UCSD-AML1 (cell line): ENCODE data around the gene LUZP2.

Source experiments
- DNase-seq: peaks from one replicate; lab custom pipeline; 2025; ENCODE audit not compliant: unreplicated experiment; lab: John Stamatoyannopoulos, UW

Gene LUZP2

GRCh38 chr11:24628224-24628776 lies 131.4 kb downstream of the LUZP2 start:
- DNase-seq, result no peak

DNA sequence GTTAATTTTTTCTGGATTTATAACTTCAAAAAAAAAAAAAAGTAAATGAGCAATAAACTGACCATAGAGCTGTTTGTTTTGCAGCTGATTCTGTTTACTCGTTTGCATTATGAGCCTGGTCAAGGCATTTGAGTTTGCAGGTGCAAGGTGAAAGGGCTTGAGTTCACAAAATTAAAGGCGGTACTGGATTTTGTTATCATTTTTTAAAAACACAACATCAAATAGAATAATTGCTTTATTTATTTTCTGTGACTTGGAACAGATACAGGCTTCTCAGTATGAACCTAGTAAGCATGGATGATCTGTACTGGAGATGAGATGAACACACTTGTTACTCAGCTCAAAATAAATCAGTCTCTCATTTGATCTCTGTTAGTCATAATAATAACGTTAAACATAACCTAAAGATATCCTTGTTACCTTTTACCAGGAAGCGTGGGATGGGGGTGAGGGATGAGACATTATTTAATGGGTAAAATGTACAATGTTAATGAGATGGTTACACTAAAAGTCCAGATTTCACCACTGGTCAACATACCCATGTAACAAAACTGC lies 137.8 kb downstream of the LUZP2 start:
- DNase-seq, result no peak

- no peak for DNase-seq
These were observed 138.9 kb downstream of the LUZP2 start for GRCh38 chr11:24635588-24636290.

DNA sequence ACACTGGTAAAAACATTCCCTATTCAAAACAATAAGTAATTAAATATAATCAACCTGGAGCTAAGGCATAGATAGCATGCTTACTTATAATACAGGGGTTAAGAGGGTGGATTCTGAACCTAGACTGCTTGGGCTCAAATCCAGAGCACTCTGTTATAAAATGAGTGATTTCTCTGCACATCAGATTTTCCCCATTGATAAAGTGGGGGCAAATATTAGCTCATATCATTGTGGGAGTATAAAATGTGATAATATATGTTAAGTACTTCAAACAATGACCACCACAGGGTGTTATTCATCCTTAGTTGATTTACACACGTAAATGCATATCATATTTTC lies 139.4 kb downstream of the LUZP2 start:
- DNase-seq, result no peak

DNA sequence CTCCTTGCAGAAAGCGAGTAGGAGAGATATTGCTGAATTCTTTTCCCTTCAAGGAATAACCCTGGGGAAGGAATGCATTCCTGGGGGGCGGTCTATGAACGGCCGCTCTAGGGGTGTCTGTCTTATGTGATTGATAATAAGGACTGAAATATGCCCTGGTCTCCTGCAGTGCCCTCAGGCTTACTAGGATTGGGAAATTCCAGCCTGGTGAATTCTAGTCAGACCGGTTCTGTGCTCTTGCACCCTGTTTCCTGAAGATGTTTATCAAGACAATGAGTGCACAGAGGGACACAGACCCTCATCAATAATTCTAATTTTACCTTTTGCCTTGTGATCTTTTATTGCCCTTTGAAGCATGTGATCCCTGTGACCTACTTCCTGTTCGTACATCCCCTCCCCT lies 140.7 kb downstream of the LUZP2 start:
- no peak for DNase-seq

GRCh38 chr11:24642648-24643047 lies 145.8 kb downstream of the LUZP2 start:
- DNase-seq, result no peak

DNA sequence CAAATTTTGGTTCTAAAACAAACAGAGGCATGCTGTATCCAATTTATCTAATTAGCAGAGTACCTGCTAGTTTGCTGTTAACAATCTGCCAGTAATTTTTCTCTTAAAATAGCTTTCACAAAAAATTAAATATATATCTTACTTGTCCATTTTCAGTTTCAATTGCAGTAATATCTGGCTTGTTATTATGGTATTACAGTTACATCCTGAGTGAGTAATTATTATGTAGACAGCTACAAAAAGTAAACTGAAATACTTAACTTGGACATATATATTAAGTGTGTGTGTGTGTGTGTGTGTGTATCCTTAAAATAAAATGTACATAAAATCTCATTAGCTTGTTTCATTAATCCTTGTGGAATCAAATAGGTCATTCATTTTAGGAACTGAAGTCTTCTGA lies 148.7 kb downstream of the LUZP2 start:
- DNase-seq, result no peak

- no peak for DNase-seq
These were observed 155.0 kb downstream of the LUZP2 start for GRCh38 chr11:24651873-24652272.

DNA sequence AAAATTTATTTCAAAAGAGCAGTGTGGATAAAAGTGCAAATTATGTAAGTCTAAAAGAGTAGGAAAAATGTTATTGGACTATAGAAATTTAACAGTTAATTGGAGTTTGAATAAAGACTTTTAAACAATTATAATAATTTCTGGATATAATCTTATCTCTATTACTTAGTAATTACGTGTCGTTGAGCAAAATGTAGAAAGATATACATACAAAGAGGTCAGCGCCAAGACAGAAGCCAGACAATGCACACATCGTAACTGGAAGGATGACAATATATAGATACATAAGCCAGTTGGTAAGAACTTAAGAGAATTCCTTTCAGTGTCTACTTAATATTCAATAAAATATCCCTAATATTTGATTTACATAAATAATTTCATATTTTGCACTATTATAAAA lies 157.0 kb downstream of the LUZP2 start:
- no peak for DNase-seq

DNA sequence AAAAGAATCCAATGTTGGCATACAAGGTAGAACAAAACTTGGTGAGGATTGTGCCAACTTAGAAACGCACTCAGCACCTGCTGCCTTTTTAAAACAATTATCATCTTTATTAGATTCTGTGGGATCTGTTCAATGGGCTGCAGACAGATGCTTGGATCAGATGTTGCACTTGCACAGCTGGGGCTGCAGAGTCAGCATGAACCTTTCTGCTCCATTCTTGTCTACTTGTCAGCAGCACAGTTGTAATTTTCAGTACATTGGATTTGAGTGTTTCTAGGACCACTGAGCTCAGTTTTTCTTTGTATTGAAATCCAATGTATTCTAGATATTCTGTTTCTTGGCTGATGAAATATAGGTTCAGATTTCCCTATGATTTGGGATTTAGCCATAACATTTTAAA lies 164.5 kb downstream of the LUZP2 start:
- no peak for DNase-seq

DNA sequence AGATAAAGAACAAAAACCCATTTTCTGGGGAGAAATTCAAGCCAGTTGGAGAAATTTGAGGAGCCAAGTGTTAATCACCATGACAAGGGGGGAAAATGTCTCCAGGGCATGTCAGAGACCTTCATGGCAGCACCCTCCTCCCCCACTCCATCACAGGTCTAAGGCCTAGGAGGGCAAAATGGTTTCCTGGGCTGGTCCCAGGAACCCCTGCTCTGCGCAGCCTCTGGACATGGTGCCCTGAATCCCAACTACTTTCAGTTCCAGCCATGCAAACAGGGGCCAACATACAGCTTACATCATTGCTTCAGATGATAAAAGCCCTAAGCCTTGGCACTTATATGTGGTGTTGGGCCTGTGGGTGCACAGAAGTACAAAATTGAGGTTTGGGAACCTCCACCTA lies 167.5 kb downstream of the LUZP2 start:
- DNase-seq, result no peak

DNA sequence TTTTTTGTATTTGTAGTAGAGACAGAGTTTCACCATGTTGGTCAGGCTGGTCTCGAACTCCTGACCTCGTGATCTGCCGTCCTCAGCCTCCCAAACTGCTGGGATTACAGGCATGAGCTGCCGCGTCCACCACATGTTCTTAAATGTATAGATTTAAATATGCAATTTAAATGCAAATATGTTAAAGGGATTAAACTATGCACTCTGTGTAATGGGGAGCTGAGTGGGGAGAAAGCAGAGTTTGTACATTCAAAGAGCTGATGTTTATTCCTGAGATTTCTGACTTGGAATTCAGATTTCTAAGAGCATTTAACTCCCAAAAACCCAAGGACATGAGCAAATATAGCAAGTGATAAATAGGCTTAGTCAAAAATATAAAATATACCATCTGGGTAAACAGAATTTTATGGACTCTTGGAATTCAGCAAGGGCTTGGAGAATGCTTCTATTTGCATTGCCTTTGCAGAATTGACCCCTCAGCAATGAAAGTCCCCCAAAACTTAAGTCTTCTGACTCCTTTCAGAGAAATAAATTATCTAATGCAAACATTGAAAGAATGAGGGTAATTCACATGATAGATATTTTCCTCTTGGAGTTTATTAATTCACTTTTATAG lies 170.6 kb downstream of the LUZP2 start:
- no peak for DNase-seq

GRCh38 chr11:24678703-24679348 lies 182.0 kb downstream of the LUZP2 start:
- DNase-seq, result no peak

DNA sequence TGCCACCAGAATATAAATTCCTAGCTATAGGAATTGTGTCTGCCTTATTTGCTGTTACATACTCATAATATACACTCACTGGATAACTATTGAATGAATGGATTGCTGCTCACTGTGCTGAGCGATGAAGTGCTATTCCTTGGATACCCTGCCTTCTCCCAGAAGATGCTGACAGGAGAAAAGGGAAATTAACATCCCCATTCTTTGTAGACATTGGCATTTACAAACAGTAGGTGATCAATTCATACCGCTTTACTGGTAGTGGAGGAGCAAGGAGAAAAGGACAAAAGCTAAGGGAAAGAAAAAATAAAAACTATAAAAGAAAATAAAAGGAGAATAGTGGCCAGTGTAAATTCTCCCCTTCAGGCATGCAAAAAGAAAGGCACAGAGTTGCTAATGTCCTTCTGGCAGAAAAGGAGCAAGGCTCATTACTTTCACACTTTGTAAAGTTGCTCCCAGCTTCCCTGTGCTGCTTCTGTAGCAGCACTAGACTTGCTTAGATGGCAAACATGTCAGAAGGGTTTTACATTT lies 183.0 kb downstream of the LUZP2 start:
- no peak for DNase-seq

DNA sequence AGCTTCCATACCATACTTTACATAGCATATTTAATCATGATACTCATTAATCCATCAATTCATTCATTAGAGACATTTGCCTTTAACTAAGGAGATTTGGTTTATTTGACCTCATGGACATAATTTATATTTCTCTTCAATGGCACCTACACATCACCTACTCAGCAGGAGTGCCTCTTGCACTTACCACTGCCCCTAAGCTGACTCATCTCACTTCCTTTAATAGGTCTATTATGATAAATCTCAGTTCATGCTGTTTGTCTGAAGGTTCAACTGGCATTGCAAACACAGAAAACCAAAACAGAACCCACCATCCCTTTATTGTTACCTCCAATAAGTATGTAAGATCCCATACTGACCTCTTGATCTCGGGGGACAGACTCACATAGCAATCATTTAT lies 186.7 kb downstream of the LUZP2 start:
- no peak for DNase-seq

DNA sequence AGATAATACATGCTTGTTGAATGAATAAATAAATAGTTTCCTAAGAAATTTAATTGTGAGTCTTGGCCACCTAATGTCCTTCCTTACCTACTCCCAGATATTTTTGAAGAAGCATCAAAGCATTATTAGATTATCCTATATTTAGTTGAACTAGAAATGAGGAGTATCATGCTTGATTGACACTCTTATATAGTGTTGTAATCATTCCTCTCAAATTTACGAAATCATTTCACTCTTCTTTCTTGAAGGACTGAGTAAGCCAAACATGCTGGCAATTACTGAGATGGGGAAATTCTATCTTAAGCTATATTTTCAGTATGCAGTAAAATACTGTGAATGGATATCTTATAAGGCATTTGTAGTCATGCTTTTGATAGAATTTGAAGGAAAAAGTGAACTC lies 189.0 kb downstream of the LUZP2 start:
- no peak for DNase-seq

DNA sequence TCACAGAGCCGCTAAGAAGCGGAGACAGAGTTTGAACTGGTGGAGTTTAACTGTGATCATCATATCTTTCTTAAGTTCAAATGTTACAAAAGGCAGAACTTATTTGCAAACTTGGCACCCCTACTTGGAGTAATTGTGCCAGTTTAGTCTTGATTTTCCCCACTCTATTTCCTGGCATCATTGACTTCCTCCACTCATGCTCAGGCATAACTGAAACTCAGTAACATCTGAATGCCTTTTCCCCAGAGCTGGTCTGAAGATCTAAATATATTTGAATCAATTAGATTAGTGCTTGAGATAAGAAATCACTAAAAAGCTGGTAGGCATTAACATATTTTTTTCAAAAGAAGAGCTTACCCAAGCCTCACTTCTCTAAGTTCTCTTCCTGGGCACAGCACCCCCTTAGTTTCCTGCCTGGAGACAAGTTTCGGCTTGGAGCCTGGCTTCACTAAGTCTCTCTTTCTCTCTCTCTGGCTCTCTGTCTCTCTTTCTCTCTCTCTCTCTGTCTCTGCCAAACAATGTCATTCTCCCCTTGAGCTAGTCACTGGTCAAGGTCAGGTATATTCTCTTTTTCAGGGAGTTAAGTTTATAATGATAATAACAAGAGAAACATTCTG lies 190.8 kb downstream of the LUZP2 start:
- DNase-seq, result no peak

DNA sequence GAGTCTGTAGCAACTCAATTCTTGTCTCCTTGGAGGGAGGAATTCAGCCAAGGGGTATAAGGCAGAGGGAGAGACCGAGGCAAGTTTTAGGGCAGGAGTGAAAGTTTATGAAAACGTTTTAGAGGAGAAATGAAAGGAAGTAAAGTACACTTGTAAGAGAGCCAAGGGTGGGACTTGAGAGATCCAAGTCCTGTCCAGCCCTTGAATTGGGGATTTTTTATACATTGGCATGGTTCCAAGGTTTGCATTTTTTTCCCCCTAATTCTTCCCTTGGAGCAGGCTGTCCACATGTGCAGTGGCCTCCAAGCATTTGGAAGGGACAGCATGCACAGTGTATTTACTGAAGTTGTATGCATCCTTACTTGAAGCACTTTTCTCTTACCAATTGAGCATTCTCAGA lies 192.1 kb downstream of the LUZP2 start:
- no peak for DNase-seq

- no peak for DNase-seq
These were observed 200.8 kb downstream of the LUZP2 start for GRCh38 chr11:24697522-24698111.

GRCh38 chr11:24704716-24705115 lies 207.9 kb downstream of the LUZP2 start:
- DNase-seq, result no peak

- DNase-seq, result no peak
These were observed 208.6 kb downstream of the LUZP2 start for GRCh38 chr11:24705474-24705873.
